ENCODE data around the gene ASXL3.

The ASXL3 gene

DNA sequence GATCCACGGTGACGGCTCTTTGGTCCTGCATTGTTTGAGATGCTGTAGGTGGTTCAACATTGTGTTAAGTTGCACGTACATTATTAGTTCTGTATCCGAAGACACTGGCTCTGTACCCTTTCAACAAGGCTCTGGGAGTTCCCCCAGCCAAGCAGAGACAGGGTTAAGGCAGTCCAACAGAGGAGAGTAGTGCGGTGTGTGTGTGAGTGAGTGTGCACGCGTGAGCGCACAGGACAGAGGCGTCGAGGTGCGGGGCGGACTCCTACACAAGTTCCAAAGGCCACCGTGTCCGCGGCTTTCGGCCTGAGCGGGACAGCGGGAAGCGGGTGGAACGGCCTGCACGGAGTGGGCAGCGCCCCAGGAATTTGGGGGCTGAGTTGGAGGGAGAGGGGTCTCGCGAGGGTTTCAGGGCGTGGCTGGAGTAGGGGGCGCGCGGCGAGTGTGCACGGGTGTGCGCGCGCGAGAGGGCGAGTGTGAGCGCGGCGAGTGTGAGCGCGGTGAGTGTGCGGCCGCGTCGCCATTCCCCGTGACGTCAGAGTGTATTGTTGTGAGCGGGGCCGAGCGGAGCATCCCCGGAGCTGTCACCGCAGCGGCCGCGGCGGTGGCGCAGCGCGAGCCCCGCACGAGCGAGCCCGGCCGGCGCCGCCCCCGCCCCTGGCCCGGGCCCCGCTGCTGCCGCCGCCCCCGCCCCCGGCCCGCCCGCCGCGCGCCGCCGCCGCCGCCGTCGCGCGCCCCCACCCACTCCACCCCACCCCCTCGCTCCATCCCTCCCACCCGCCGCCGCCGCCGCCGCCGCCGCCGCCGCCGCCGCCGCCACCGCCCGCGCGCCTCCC is at the start of gene ASXL3:
Gene ASXL3 (plus strand): TSS at position 535 of the 833 bp plus-strand sequence. CDS start 413 bp downstream, outside the sequence.
- DNase-seq (ENCODE audit: low spot score), result no peak

DNA sequence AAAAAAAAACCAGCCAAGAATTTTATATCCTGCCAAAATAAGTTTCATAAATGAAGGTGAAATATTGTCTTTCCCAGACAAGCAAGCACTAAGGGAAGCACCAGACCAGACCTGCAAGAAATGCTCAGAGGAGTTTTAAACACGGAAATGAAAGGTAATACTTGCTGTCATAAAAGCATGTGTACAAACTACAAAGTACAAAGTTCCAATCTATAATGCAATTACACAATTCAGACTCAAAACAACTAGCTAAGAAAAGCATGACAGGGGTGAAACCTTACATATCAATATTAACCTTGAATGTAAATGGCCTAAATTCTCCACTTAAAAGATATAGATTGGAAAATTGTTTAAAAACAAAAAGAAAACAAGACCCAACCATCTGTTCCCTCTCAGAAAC is 45.0 kb upstream of the ASXL3 start:
- no peak for DNase-seq (ENCODE audit: low spot score)

DNA sequence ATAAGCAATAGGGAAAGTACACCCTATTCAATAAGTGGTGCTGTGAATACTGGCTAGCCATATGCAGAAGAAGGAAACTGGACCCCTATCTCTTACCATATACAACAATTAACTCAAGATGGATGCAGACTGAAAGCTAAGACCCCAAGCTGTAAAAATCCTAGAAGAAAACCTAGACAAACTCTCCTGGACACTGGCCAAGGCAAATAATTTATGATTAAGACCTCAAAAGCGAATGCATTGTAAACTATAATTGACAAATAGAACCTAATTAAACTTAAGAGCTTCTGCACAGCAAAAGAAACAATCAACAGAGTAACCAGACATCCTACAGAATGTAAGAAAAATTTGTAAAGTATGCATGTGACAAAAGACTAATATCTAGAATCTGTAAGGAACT is 41.1 kb upstream of the ASXL3 start:
- DNase-seq (ENCODE audit: low spot score), result no peak

DNA sequence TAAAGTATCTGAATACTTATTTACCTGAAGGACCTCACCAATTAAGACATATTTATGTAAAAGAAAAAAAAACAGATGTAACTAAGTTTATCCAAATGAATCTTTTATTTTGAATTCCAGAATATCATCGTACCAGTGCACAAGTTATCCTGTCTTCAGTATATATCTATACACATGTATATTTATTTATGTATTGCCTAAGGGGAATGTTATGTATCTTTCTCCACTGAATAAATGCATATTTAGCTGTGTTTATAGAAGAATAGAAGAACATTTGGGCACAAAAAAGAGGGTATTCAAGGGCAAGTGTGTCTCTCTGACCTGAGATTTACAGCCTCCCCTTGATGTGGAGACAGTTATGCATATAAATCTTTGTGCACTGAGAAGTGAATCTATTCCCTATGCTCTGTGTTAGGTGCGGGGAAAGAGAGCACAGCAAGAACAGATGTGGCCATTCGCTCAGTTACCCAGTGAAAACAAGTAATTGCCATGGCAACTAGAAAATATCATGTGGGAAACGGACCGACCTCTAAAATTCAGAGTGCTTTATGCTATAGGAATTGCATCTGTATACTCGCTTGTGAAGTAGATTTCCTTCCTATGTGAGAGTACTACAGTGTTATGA is 39.5 kb upstream of the ASXL3 start:
- DNase-seq (ENCODE audit: low spot score), result no peak

DNA sequence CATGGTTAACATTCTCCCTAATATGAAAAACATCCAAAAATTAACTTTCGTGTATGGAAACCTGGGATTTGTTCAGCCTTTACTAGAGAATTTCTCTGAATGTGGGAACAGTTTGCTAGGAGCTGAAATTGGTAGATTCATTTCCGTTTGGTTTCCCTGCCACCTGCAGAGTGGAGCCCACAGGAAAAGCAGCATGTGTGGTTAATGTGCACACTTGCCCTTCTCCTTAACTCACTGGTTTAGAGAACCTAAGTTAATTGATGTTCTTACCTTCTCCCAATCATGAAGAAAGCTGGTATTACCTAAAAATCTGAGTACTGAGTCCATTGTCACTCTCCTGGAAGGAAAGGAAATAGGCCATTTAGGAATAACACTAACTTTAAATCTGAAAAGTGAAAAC is 37.6 kb upstream of the ASXL3 start:
- no peak for DNase-seq (ENCODE audit: low spot score)

DNA sequence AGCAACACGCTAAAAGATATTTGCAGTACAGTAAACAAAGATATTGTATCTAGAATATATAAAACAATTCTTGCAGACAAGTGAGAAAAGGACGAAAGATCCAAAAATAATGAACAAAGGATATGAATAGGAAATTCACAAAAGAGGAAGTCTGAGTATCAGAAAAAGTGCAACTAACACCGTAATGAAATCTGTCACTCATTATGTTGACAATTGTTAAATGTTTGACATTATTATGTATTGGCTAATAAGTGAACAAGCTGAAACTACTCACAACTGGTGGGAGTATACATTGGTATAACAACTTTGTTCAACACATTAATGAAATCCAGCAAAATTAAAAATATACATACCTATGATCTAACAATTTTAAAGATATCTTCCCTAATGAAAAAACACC is 36.7 kb upstream of the ASXL3 start:
- no peak for DNase-seq (ENCODE audit: low spot score)

DNA sequence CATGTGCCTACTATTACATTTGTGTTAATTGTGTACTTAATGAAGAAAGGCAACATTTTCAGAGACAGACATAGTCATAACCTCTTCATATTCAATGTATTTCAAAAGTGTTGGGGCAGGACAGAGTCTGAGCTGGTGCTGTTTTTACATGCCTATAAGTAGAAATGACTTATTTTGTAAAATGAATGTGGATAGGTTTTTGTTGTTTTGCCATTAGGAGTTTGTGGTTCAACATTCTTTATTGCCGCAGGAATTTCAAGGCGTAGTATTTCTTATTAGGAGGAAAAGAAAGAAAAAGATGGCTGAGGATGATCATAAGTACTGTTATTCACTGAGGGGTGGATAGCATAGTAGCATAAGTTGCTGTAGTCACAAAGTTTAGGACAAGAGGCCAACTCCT is 21.2 kb upstream of the ASXL3 start:
- DNase-seq (ENCODE audit: low spot score), result no peak

DNA sequence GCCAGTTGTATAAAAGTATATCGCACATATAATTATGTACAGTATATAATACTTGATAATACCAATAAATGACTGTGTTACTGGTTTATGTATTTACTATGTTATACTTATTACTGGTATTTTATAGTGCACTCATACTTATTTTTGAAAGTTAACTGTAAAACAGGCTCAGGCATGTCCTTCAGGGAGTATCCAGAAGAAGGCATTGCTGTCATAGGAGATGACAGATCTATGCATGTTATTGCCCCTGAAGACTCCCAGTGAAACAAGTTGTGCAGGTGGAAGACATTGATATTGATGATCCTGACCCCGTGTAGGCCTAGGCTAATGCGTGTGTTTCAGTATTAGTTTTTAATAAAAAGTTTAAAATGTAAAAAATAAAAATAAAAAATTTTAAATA is 20.3 kb upstream of the ASXL3 start:
- no peak for DNase-seq (ENCODE audit: low spot score)

DNA sequence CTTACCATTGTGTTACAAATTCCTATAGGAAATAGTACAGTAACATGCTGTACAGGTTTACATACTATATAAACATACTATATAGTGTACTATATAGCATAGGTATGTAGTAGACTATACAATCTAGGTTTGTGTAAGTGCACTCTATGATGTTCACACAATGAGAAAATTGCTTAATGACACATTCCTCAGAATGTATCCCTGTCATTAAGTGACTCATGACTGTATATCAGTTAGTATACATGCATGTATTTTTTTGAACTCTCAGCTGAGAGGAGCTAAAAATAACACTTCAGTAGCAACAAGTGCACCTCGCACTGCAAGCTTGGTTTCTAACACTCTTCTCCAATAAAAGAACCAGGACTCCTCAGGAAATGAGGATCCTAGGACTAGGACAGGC is 19.5 kb upstream of the ASXL3 start:
- no peak for DNase-seq (ENCODE audit: low spot score)

DNA sequence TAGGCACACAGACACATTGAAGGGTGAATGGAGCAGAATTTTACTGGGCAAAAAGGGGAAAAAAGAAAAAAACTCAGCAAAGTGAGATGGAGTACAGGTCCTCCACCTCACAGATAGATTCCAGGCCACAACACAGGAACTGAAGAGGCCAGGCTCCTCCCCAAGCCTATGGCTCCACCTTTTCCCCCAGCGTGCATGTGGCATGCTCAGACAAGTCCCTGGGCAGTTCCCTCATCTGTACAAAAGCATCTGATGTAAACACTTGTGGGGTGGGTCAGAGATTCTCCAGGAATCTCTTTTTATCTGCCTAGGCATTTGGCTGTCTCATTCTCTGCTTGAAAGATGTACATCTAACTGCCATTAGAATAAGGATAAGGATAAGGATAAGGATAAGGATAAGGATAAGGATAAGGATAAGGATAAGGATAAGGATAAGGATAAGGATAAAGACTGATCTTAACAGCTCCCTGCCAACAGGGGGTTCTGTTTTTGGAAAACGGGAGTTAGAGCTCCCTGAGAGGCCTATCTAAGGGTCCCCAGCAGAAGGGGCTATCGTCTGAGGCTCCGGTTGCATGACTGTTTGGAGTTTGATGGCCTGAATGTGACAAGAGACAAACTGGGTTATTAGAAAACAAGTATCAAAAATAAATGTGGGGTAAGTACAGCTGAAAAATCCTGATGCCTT is 17.2 kb upstream of the ASXL3 start:
- peak; percentile 15 for DNase-seq (ENCODE audit: low spot score)

DNA sequence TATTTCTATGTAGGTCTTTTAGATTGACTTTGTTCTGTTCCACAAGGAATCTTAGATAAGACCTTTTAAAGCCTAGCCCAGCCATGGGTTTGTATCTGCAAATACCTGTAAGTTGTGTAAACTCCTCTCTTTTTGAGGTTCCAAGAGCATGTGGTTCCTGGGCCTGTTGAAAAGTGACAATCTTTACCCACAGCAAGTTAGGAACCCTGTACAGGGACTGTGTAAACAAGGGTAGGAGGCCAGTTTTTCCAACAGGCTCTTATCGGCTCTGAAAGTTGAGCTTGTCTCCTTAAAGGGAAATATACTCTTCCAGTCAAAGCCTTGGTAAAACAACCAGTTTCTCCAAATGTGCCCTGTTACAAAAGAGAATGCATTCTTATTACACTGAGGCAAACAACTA is 15.3 kb upstream of the ASXL3 start:
- no peak for DNase-seq (ENCODE audit: low spot score)

DNA sequence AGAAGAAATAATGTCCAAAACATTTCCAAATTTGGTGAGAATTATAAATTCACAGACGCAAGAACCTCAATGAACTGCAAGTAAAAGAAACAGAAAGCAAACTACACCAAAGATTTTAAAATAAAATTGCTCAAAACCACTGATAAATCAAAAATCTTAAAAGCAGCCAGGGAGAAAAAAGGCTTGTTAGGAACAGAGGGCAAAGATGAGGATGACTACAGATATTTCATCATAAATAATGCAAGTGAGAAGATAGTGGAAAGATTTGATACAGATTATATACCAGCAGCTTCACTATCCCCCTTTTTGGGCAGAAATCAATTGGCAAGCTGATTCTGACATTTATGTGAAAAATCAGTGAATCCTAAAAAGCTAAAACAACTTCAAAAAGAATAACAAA is 10.3 kb upstream of the ASXL3 start:
- no peak for DNase-seq (ENCODE audit: low spot score)

DNA sequence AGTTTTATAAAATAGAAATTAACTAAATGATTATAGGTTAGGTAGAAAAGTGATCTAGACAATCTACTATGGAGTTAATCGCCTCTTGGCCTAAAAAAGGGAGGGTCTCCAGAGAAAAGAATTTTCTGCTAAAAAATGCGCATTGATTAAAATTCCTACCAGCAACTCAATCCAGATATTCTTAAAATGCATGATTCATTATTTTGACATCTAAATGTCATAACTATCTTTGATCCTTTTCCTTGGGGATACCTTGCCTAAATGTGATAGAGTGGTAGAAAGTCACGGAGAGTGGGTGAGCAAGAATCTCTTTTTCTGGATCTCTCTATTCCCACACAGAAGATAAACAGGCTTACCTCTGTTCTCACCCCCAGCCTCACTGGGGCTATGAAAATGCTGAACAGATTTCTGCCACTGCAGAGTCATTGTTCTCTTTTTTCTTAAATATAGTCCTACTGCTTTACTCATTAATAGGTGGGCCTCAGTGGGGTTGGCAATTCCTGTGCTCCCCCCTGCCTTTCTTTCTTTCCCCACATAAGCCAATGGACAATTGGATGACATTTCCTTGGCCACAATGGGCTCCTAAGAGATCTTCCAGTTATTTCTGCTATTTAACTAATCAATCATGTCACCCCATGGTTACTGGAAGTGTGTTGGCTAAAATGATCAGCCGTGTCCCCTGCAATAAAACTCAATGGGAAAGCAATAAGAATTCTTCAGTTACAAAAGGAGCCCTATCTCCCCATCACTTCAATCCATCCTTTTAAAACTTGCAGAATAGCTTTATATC is 5.8 kb upstream of the ASXL3 start:
- no peak for DNase-seq (ENCODE audit: low spot score)

DNA sequence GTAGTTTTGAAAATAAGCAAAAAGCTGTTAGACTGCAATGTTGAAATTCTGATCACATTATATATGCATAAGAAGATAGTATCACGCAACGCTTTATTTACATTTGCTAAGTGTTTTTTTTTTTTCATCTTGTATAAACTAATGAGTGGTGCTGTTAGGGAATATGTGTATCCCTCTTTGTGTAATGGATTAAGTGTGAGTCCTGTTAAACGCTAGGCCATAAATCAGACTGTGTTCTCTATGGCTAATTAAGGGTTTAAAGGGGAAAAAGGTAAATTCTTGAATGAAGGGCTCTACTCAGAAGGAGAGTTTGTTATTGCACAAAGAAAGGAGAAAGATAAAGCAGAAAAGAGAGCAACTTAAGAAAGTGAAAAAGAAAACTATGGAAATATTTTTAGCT is 4.8 kb upstream of the ASXL3 start:
- no peak for DNase-seq (ENCODE audit: low spot score)

DNA sequence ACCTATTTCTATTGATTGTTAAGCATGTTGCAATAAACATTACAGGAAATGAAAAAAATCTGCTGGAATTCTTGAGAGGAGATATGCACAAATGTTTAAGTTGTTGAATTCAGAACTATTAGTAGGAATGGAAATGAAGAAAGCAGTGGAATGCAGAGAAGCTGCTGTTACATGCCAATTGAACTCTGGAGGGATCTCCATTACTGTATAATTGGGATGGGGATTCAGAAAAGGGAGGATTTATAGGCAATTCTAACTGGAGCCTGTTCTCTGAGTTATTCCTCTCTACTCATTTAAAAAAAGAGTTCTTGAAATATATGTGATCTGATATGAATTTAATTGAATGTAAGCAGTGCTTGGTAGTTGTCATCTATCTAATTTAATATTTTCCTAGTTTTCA is 2.6 kb upstream of the ASXL3 start:
- DNase-seq (ENCODE audit: low spot score), result no peak

DNA sequence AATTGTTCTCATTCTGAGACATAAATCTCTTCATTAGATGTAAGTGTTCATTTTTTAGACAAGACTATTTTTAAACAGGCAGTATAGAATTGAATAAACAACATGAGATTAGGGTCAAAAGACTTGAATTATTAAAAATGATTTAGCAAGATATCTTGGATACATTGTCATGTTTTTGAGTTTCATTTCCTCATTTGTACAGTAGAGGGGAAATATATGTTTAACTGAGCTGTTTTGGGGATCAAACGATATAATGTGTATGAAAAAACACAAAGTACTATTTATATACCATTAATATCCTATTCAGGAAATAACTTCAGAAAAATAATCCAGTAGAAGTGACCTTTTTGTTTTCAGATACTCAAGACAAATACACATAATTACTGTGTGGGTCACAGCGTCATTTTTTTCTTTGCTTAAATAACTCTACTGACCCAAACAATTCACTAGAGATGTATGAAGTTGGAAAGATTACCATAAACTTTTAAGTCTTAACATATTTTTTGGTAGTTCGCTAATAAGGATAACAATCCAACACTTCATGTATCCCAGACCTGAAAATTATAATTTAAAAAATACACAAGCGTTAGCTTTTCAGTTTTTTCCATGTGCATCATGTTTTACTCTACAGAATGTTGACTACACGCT is 896 bp upstream of the ASXL3 start:
- DNase-seq (ENCODE audit: low spot score), result peak; percentile 31

DNA sequence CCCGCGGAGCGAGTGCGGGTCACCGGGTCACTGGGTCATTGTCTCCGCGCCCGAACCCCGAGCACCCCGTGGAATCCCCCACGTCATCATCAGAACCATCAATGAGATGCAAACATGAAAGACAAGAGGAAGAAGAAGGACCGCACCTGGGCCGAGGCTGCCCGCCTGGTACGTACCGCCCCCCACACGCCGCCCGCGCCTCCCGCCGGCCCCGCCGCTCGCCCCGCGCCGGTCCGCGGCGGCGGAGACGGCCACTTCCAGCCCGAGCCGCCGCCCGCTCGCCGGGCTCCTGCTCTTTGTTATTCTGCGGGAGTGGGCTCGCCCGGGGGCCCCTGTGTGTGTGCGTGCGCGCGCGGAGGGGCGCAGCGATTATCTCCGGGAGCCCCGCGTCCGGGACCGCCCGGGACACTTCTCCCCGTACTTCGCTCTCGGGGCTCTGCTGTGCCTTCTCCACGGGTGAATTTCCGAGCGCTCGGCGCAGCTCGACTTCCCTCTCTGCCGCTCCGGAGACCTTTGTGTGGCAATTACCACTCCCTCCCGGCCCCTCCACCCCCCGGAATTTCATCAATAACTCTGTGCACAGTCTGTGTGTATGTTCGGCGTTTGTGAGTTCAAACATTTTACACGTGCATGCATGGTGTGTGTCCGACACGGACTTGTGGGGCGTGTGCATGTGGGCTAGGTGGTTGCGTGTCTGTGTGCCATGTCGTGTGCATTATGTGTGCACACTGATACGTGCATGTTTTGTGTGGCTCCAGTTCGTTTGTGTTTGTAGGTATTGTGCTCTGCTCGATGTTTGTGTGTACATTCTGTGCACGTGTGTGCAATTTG is 714 bp downstream of the ASXL3 start:
- DNase-seq (ENCODE audit: low spot score), result no peak

DNA sequence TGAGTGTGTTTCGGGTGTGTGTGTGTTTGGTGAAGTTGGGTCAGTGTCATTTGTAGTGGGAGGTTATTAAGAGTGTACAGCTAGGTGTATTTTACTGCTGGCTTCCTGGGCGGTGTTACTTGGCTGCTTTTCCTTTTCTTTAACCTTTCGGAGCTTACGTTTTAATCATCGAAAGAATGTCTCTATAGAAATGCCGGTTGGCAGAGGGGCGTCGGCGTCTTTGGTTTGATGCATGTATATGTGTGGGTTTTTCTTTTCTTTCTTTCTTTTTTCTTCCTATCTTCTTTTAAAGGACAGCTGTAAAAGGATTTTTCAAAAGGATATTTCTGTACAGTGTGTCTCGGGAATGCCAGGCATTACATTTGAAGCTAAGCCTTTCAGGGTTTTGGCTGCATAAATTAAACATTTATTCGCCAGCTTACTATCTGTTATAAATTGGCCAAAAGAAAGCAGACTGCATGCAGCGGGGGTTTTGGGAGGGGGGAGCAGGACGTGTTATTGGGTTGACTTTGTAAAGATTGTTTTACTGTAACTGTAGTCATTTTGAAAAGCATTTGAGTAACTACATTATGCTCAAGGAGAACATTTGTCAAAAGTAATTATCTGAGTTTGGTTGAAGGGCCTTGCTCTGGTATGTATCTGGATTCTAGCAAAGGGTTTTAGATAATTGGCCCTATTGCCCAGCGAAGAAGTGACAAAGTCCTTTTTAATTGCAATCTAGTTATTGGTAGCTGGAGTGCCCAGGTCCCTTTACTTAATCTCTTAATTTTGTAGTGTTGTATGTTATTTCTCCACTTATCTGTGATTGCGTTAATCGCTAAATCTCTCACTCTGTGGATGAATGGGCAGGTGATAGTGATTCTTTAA is 1.6 kb downstream of the ASXL3 start:
- DNase-seq (ENCODE audit: low spot score), result no peak

DNA sequence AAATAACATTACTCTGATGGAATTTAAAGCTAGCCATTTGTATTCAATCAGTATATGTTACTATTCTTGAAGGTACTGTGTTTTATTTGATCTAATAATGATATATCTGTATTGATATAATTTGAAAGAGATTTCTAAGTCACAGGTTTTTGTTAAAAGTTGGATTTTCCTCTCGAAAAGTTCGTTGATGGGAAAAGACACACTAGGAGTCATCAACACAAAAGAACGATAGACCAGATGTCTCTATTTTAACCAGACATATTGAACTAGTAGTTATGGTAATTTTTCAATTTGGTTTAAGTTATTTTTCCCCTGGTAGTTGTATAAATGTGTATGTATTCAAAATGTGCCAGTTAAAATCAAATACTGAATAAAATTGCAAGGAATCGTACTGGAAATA is 2.5 kb downstream of the ASXL3 start:
- DNase-seq (ENCODE audit: low spot score), result no peak

DNA sequence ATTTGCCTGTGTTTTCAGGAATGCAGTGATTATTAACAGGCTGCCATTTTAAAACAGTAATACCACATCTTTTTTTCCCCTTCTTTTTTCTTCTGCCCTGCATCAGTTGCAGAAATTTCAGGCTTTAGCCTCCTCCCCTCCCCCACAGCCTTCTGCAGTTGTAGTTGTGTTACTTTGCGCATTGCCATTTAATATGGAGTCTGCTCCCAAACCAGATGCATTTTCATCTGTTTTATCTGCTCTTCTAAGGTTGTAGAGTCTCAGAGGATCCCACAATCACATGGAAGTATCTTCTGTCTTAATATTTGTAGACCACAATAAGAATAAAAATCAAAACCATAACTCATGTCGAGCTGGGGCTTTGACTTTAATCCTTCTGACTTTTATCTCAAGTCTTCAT is 3.8 kb downstream of the ASXL3 start:
- DNase-seq (ENCODE audit: low spot score), result no peak
